OCI-LY1 (cell line): ENCODE measurements around the gene CEP128.
A peak's percentile ranks its signal among the peaks of the same experiment; 100 is the strongest.

Experiments
- H2AFZ ChIP-seq: fragments of 200-600 bp; sonication (generic), shearing (Covaris generic); 2 replicates; pipeline ENCODE4 v1.6.0; 2014; ENCODE audit warnings: antibody characterized with exemption, mild to moderate bottlenecking, low read length
- H3F3A ChIP-seq: fragments of 200-600 bp; sonication (generic), shearing (Covaris generic); 2 replicates; pipeline ENCODE4 v1.6.0; 2014; ENCODE audit warnings: mild to moderate bottlenecking, antibody characterized with exemption, low read length, moderate library complexity; ENCODE audit not compliant: insufficient read depth
- H3K27ac ChIP-seq: fragments of 200-600 bp; sonication (generic); 2 replicates; pipeline ENCODE4 v1.5.1; 2014; ENCODE audit warnings: low read length, mixed run types, mild to moderate bottlenecking, low read depth; ENCODE audit not compliant: poor library complexity, severe bottlenecking
- H3K27me3 ChIP-seq: fragments of 200-600 bp; sonication (generic); 2 replicates; pipeline ENCODE4 v1.6.0; 2014; ENCODE audit warnings: antibody characterized with exemption, mild to moderate bottlenecking, low read length, moderate library complexity; ENCODE audit not compliant: insufficient read depth
- H3K36me3 ChIP-seq: fragments of 200-600 bp; sonication (generic); 2 replicates; pipeline ENCODE4 v1.6.1; 2014; ENCODE audit warnings: mild to moderate bottlenecking, antibody characterized with exemption, low read length, moderate library complexity, mixed read lengths; ENCODE audit not compliant: insufficient read depth
- H3K4me1 ChIP-seq: fragments of 200-600 bp; sonication (generic); 2 replicates; pipeline ENCODE4 v1.5.1; 2014; ENCODE audit warnings: mild to moderate bottlenecking, low read length, moderate library complexity; ENCODE audit not compliant: insufficient read depth, severe bottlenecking
- H3K4me2 ChIP-seq: fragments of 200-600 bp; sonication (generic), shearing (Covaris generic); 2 replicates; pipeline ENCODE4 v1.6.1; 2014; ENCODE audit warnings: low read length
- H3K4me3 ChIP-seq: fragments of 200-600 bp; sonication (generic); 2 replicates; pipeline ENCODE4 v1.5.1; 2014; ENCODE audit warnings: low read length, low read depth, mild to moderate bottlenecking, mixed read lengths; ENCODE audit not compliant: poor library complexity, severe bottlenecking
- H3K79me2 ChIP-seq: fragments of 200-600 bp; shearing (Covaris generic); 2 replicates; pipeline ENCODE4 v1.6.1; 2016; ENCODE audit warnings: mixed run types, low read length, mixed read lengths; ENCODE audit not compliant: insufficient read depth
- H3K9ac ChIP-seq: fragments of 200-600 bp; sonication (generic), shearing (Covaris generic); 2 replicates; pipeline ENCODE4 v1.6.1; 2014; ENCODE audit warnings: mild to moderate bottlenecking, low read length, mixed read lengths
- H3K9me2 ChIP-seq: fragments of 200-600 bp; sonication (generic), shearing (Covaris generic); 2 replicates; pipeline ENCODE4 v1.6.1; 2014; ENCODE audit warnings: low read depth, mild to moderate bottlenecking, low read length, mixed read lengths
- H3K9me3 ChIP-seq: fragments of 200-600 bp; shearing (Covaris generic); 2 replicates; pipeline ENCODE4 v1.6.1; 2014; ENCODE audit warnings: low read length, mixed read lengths
- H4K20me1 ChIP-seq: fragments of 200-600 bp; sonication (generic), shearing (Covaris generic); 2 replicates; pipeline ENCODE4 v1.6.0; 2016; ENCODE audit warnings: mild to moderate bottlenecking, low read length; ENCODE audit not compliant: insufficient read depth
- EZH2 ChIP-seq: fragments of 200-600 bp; sonication (generic), shearing (Covaris generic); IDR thresholded peaks from 2 replicates; pipeline ENCODE4 v1.8.0; 2017; ENCODE audit warnings: borderline replicate concordance, mixed run types, mild to moderate bottlenecking, antibody characterized with exemption, low read length, moderate library complexity, mixed read lengths
- TF ChIP-seq, protein P1 (sequence below): fragments of 200-600 bp; sonication (generic), shearing (Covaris generic); IDR thresholded peaks from 2 replicates; pipeline ENCODE4 v1.5.1; 2017; ENCODE audit warnings: mild to moderate bottlenecking, antibody characterized with exemption, low read length, moderate library complexity, mixed read lengths

The CEP128 gene

GRCh38 chr14:80941241-80942185 is at the start of gene CEP128:
TSS of gene CEP128 (minus strand) at chr14:80941738.
- Histone ChIP-seq H3K79me2 (peaks cover 20% of the 10 kb centered on the region), H3K36me3 (no peaks in the 10 kb centered on the region), H3K27ac (peak within 1 kb of the TSS; percentile 76), H3K4me3 (peak within 1 kb of the TSS; percentile 82), H2AFZ (no peak within 1 kb of the TSS), H3K9ac (peak within 1 kb of the TSS; percentile 78), H3K4me2 (peak within 1 kb of the TSS; percentile 83), H3K9me2 (no peaks in the 10 kb centered on the region), H4K20me1 (no peaks in the 10 kb centered on the region), H3K4me1 (peaks cover 36% of the 10 kb centered on the region), H3F3A (no peaks in the 10 kb centered on the region), H3K9me3 (no peaks in the 10 kb centered on the region), H3K27me3 (no peaks in the 10 kb centered on the region)
- TF ChIP-seq EZH2 = no peak
- TF ChIP-seq, protein P1, sequence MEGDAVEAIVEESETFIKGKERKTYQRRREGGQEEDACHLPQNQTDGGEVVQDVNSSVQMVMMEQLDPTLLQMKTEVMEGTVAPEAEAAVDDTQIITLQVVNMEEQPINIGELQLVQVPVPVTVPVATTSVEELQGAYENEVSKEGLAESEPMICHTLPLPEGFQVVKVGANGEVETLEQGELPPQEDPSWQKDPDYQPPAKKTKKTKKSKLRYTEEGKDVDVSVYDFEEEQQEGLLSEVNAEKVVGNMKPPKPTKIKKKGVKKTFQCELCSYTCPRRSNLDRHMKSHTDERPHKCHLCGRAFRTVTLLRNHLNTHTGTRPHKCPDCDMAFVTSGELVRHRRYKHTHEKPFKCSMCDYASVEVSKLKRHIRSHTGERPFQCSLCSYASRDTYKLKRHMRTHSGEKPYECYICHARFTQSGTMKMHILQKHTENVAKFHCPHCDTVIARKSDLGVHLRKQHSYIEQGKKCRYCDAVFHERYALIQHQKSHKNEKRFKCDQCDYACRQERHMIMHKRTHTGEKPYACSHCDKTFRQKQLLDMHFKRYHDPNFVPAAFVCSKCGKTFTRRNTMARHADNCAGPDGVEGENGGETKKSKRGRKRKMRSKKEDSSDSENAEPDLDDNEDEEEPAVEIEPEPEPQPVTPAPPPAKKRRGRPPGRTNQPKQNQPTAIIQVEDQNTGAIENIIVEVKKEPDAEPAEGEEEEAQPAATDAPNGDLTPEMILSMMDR = no peak

DNA sequence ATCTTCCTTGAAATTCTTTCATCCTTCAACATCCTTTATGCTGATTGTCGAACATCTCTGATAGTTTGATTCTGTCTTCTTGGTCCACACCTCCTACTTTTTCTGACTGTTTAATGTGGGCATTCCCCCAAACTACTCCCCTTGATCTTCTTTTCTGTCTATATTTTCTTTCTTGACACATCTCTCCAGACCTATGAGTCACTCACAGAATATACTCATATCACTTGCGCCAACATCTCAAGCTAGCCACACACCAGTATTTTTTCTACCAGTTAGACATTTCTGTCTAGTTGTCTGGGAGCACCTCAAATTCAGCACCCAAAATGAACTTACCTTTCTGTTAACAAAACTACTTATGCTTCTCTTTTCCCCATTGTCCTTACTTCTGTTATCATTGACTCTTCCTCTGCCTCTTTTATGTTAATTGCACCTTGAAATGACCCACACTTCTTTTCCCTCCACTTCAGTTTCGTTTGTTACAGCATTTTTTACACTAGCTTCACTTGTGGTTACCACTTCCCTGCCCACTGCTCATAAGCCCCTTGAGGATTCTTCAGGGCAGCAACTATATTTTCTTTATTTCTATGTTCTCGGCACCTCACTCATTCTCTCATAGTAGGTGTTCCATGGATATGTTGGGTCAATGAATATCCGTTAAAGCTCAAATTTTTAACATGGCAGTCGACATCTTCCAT is 47.3 kb upstream of the CEP128 start:
- H3K4me1 ChIP-seq = peaks cover 32% of the 10 kb centered on the region
- no peak overlapping the region for H2AFZ ChIP-seq
- TF ChIP-seq, protein P1 = no peak
- TF ChIP-seq EZH2 = no peak
- no peak overlapping the region for H3K27ac ChIP-seq
- no peaks in the 10 kb centered on the region for H3F3A ChIP-seq
- H3K4me2 ChIP-seq = no peak overlapping the region
- H4K20me1 ChIP-seq = no peaks in the 10 kb centered on the region
- no peaks in the 10 kb centered on the region for H3K36me3 ChIP-seq
- H3K27me3 ChIP-seq = no peaks in the 10 kb centered on the region
- H3K9me3 ChIP-seq = no peaks in the 10 kb centered on the region
- H3K9me2 ChIP-seq = no peaks in the 10 kb centered on the region
- no peak overlapping the region for H3K4me3 ChIP-seq
- H3K9ac ChIP-seq = no peak overlapping the region
- H3K79me2 ChIP-seq = no peaks in the 10 kb centered on the region

DNA sequence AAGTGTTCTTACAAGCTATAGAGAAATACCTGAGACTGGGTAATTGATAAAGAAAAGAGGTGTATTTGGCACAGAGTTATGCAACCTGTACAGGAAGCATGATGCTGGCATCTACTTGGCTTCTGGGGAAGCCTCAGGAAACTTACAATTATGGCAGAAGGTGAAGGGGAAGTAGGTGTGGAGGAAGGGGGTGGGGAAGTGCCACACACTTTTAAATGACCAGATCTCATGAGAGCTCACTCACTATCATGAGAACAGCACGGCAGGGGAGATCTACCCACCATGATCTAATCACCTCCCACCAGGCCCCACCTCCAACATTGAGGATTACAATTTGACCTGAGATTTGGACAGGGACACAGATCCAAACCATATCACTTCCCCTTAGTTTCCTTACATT is 46.7 kb upstream of the CEP128 start:
- Histone ChIP-seq H3K9me2 (no peaks in the 10 kb centered on the region), H3K36me3 (no peaks in the 10 kb centered on the region), H3K27ac (no peak overlapping the region), H3K27me3 (no peaks in the 10 kb centered on the region), H4K20me1 (no peaks in the 10 kb centered on the region), H2AFZ (no peak overlapping the region), H3K4me1 (peaks cover 32% of the 10 kb centered on the region), H3K4me3 (no peak overlapping the region), H3K4me2 (no peak overlapping the region), H3K9ac (no peak overlapping the region), H3K79me2 (no peaks in the 10 kb centered on the region), H3K9me3 (no peaks in the 10 kb centered on the region), H3F3A (no peaks in the 10 kb centered on the region)
- no peak for TF ChIP-seq EZH2
- TF ChIP-seq, protein P1 = no peak
